IMR-90 (cell line): Measurements from ENCODE around the gene USO1. TPM values are rescaled to one million over a fixed set of nuclear protein-coding genes. Genes with fewer than 3 reads are reported as not detected.

ENCODE experiments used
- ATAC-seq: fragments of 200-7000 bp; cut with Tn5 transposase; 2 replicates; pipeline ENCODE4 v1.9.1; 2020; ENCODE audit warnings: low read depth, mild to moderate bottlenecking, moderate library complexity
- BruUV-seq: library from RNA; stranded (reverse); fragments of 400-500 nt; replicated peaks from 2 replicates; lab custom pipeline; 2021; lab: Mats Ljungman, UMichigan
- CTCF ChIA-PET: fragments of 300-600 bp; formaldehyde crosslinking; extraction: SDS; loops from one replicate; lab custom pipeline; 2021; ENCODE audit warnings: antibody characterized with exemption; lab: Yijun Ruan, JAX
- POLR2A ChIA-PET: fragments of 300-600 bp; sonication (Branson Sonifier 250); formaldehyde crosslinking; loops from one replicate; lab custom pipeline; 2022; ENCODE audit warnings: antibody characterized with exemption; ENCODE audit not compliant: unreplicated experiment; lab: Charles Lee
- DNase-seq: peaks from one replicate; pipeline ENCODE4 v3.0.0; 2013
- H2AFZ ChIP-seq: replicated peaks from 2 replicates; pipeline ENCODE3; 2013; ENCODE audit warnings: low read length, mild to moderate bottlenecking; ENCODE audit not compliant: poor library complexity
- H2AK5ac ChIP-seq: 2 replicates; pipeline ENCODE4 v1.6.1; 2013; ENCODE audit warnings: low read depth, low read length, inconsistent platforms
- H2AK9ac ChIP-seq: replicated peaks from 2 replicates; pipeline ENCODE3; 2013; ENCODE audit warnings: mild to moderate bottlenecking, low read depth, low read length, moderate library complexity; ENCODE audit not compliant: poor library complexity
- H2BK120ac ChIP-seq: 2 replicates; pipeline ENCODE4 v1.6.1; 2013; ENCODE audit warnings: low read depth, low read length, inconsistent platforms
- H2BK15ac ChIP-seq: 3 replicates; pipeline ENCODE4 v1.6.1; 2013; ENCODE audit warnings: low read depth, low read length, inconsistent platforms
- H2BK20ac ChIP-seq: 2 replicates; pipeline ENCODE4 v1.6.1; 2013; ENCODE audit warnings: low read depth, mild to moderate bottlenecking, inconsistent platforms, low read length, moderate library complexity
- H2BK5ac ChIP-seq: 2 replicates; pipeline ENCODE4 v1.6.1; 2013; ENCODE audit warnings: mild to moderate bottlenecking, low read depth, low read length, inconsistent platforms; ENCODE audit not compliant: poor library complexity, severe bottlenecking
- H3K14ac ChIP-seq: replicated peaks from 2 replicates; pipeline ENCODE4 v1.6.1; 2013; ENCODE audit warnings: low read depth, low read length, inconsistent platforms
- H3K18ac ChIP-seq: 2 replicates; pipeline ENCODE4 v1.6.1; 2013; ENCODE audit warnings: low read depth, low read length, control low read depth
- H3K23ac ChIP-seq: 2 replicates; pipeline ENCODE4 v1.6.1; 2013; ENCODE audit warnings: low read depth, low read length, inconsistent platforms
- H3K27ac ChIP-seq: 2 replicates; pipeline ENCODE4 v1.5.1; 2013; ENCODE audit warnings: mild to moderate bottlenecking, control low read depth, low read length; ENCODE audit not compliant: insufficient read depth
- H3K27me3 ChIP-seq: 2 replicates; pipeline ENCODE4 v1.6.1; 2013; ENCODE audit warnings: low read length; ENCODE audit not compliant: control insufficient read depth, insufficient read depth
- H3K36me3 ChIP-seq: 2 replicates; pipeline ENCODE4 v1.6.1; 2013; ENCODE audit warnings: low read length, mixed read lengths; ENCODE audit not compliant: control insufficient read depth, insufficient read depth
- H3K4ac ChIP-seq: 2 replicates; pipeline ENCODE4 v1.6.1; 2013; ENCODE audit warnings: low read depth, low read length, inconsistent platforms
- H3K4me1 ChIP-seq: 2 replicates; pipeline ENCODE4 v1.6.1; 2013; ENCODE audit warnings: low read length, mixed read lengths; ENCODE audit not compliant: control insufficient read depth, insufficient read depth
- H3K4me2 ChIP-seq: 2 replicates; pipeline ENCODE4 v1.6.1; 2013; ENCODE audit warnings: low read depth, mild to moderate bottlenecking, control low read depth, low read length, moderate library complexity
- H3K4me3 ChIP-seq: 2 replicates; pipeline ENCODE4 v1.5.1; 2013; ENCODE audit warnings: low read depth, mild to moderate bottlenecking, control low read depth, low read length, moderate library complexity; ENCODE audit not compliant: insufficient read depth
- H3K56ac ChIP-seq: 2 replicates; pipeline ENCODE4 v1.6.1; 2013; ENCODE audit warnings: low read length, inconsistent platforms; ENCODE audit not compliant: insufficient read depth; ENCODE audit errors: extremely low read depth
- H3K79me1 ChIP-seq, 2 experiments: 2 replicates each; pipeline ENCODE4 v1.6.1; 2013; ENCODE audit warnings: low read length in 2 of 2, inconsistent platforms in 1 of 2, low read depth in 1 of 2
- H3K9ac ChIP-seq: 2 replicates; pipeline ENCODE4 v1.6.1; 2013; ENCODE audit warnings: low read depth, low read length, control low read depth
- H3K9me1 ChIP-seq: 2 replicates; pipeline ENCODE4 v1.6.1; 2013; ENCODE audit warnings: low read length, inconsistent platforms; ENCODE audit not compliant: insufficient read depth
- H3K9me3 ChIP-seq: 2 replicates; pipeline ENCODE4 v1.6.1; 2013; ENCODE audit warnings: low read length; ENCODE audit not compliant: control insufficient read depth, insufficient read depth
- H4K20me1 ChIP-seq: 2 replicates; pipeline ENCODE4 v1.6.1; 2013; ENCODE audit warnings: low read length, inconsistent platforms; ENCODE audit not compliant: insufficient read depth
- H4K5ac ChIP-seq: 2 replicates; pipeline ENCODE4 v1.6.1; 2013; ENCODE audit warnings: mild to moderate bottlenecking, low read depth, low read length, control low read depth
- H4K8ac ChIP-seq, 2 experiments: 2 replicates each; pipeline ENCODE4 v1.6.1; 2013; ENCODE audit warnings: low read depth in 2 of 2, low read length in 2 of 2, control low read depth in 1 of 2, inconsistent platforms in 1 of 2
- H4K91ac ChIP-seq: 2 replicates; pipeline ENCODE4 v1.6.1; 2013; ENCODE audit warnings: low read depth, low read length, inconsistent platforms; ENCODE audit not compliant: insufficient read depth
- BHLHE40 ChIP-seq: fragments of 150-350 bp; IDR thresholded peaks from 2 replicates; pipeline ENCODE4 v1.6.1; 2016; ENCODE audit warnings: mild to moderate bottlenecking, low read depth, low read length
- CEBPB ChIP-seq: IDR thresholded peaks from 2 replicates; pipeline ENCODE4 v1.6.1; 2012; ENCODE audit warnings: low read depth, low read length, improper control_type of control experiment
- CHD1 ChIP-seq: IDR thresholded peaks from 2 replicates; pipeline ENCODE4 v1.6.1; 2012; ENCODE audit warnings: low read depth, low read length, improper control_type of control experiment
- ELK1 ChIP-seq: fragments of 150-350 bp; IDR thresholded peaks from 2 replicates; pipeline ENCODE4 v1.6.1; 2016; ENCODE audit warnings: low read depth, mild to moderate bottlenecking, low read length, moderate library complexity, borderline replicate concordance
- FOS ChIP-seq: fragments of 150-350 bp; IDR thresholded peaks from 2 replicates; pipeline ENCODE4 v1.6.1; 2016; ENCODE audit warnings: low read depth, low read length
- MAFK ChIP-seq: IDR thresholded peaks from 2 replicates; pipeline ENCODE4 v1.6.1; 2012; ENCODE audit warnings: low read depth, low read length, improper control_type of control experiment
- MAZ ChIP-seq: IDR thresholded peaks from 2 replicates; pipeline ENCODE4 v1.6.1; 2012; ENCODE audit warnings: low read depth, mild to moderate bottlenecking, low read length, improper control_type of control experiment, moderate library complexity, borderline replicate concordance
- MXI1 ChIP-seq: IDR thresholded peaks from 2 replicates; pipeline ENCODE4 v1.6.1; 2012; ENCODE audit warnings: low read depth, mild to moderate bottlenecking, low read length, moderate library complexity, borderline replicate concordance
- NFE2L2 ChIP-seq: fragments of 150-350 bp; IDR thresholded peaks from 2 replicates; pipeline ENCODE4 v1.6.1; 2016; ENCODE audit warnings: low read depth, mild to moderate bottlenecking, low read length
- POLR2A ChIP-seq: IDR thresholded peaks from 2 replicates; pipeline ENCODE4 v1.6.1; 2012; ENCODE audit warnings: mild to moderate bottlenecking, low read depth, low read length
- RAD21 ChIP-seq: IDR thresholded peaks from 2 replicates; pipeline ENCODE4 v1.6.1; 2012; ENCODE audit warnings: low read length, improper control_type of control experiment
- RCOR1 ChIP-seq: IDR thresholded peaks from 2 replicates; pipeline ENCODE4 v1.6.1; 2012; ENCODE audit warnings: mild to moderate bottlenecking, low read length, improper control_type of control experiment; ENCODE audit not compliant: insufficient replicate concordance
- RFX5 ChIP-seq: IDR thresholded peaks from 2 replicates; pipeline ENCODE4 v1.8.0; 2012; ENCODE audit warnings: low read depth, mild to moderate bottlenecking, low read length, moderate library complexity
- SMC3 ChIP-seq: fragments of 150-350 bp; IDR thresholded peaks from 2 replicates; pipeline ENCODE4 v1.6.1; 2016; ENCODE audit warnings: low read depth, mild to moderate bottlenecking, antibody characterized with exemption, low read length, moderate library complexity
- WGBS, 2 experiments: methylation state at CpG; one replicate each; pipeline versions ENCODE4 v1.1.5 to v1.1.7; 2013; ENCODE audit warnings: missing lambda C conversion rate in 2 of 2; ENCODE audit not compliant: insufficient read length in 1 of 2; ENCODE audit errors: extremely low coverage in 2 of 2; 5-methylcytosine and 5-hydroxymethylcytosine counted together
- dilution Hi-C: fragments of 300-500 bp; cut with HindIII; formaldehyde crosslinking; loops from one replicate; pipeline ENCODE4 v1.14.3; 2018; ENCODE audit warnings: low sequenced_read_pairs; ENCODE audit not compliant: unreplicated experiment
- in situ Hi-C: fragments of 300-500 bp; cut with MboI; formaldehyde crosslinking; loops from 3 replicates; pipeline ENCODE4 v1.14.3; 2019; ENCODE audit warnings: low sequenced_read_pairs, inconsistent platforms, mixed read lengths
- intact Hi-C: fragments of 100-400 bp; cut with micrococcal nuclease; formaldehyde crosslinking; loops from 2 replicates; pipeline ENCODE4 v1.10.0; 2022
- polyA plus RNA-seq, 3 experiments: library from polyadenylated mRNA; depleted of rRNA; stranded (reverse); fragments of >200 nt; gene quantifications; 2 replicates each; pipeline ENCODE4 v1.2.3, GENCODE V29; 2012; ENCODE audit warnings: low replicate concordance in 1 of 3
- total RNA-seq: library from RNA; depleted of rRNA; stranded (reverse); fragments of >200 nt; gene quantifications from 2 replicates; pipeline ENCODE4 v1.2.3, GENCODE V29; 2012
- TF ChIP-seq, protein P1 (sequence below): fragments of 150-350 bp; IDR thresholded peaks from 2 replicates; pipeline ENCODE4 v1.6.1; 2017; ENCODE audit warnings: mild to moderate bottlenecking, antibody characterized with exemption, low read length, low read depth
- TF ChIP-seq, protein P2 (sequence below): conservative IDR thresholded peaks from 2 replicates; pipeline ENCODE4 v1.5.1; 2012; ENCODE audit warnings: mild to moderate bottlenecking, low read depth, low read length, improper control_type of control experiment

USO1 gene
- total and polyA plus RNA-seq, 2 of the 4 experiments (the other 2 are of a cell fraction): 63.7 to 121 TPM

- Histone ChIP-seq H4K8ac (no peak overlapping the region), H2BK120ac (no peak overlapping the region), H3K4me1 (no peaks in the 10 kb centered on the region), H4K5ac (no peak overlapping the region), H3K14ac (no peak overlapping the region), H3K23ac (no peak overlapping the region), H3K36me3 (peaks cover 2% of the 10 kb centered on the region; the same call in 1 of the 2 replicates), H2BK15ac (no peak overlapping the region), H3K27me3 (no peaks in the 10 kb centered on the region), H2BK20ac (no peak overlapping the region), H3K9me1 (no peaks in the 10 kb centered on the region), H4K91ac (no peak overlapping the region), H3K18ac (no peak overlapping the region), H3K9ac (no peak overlapping the region), H3K4me3 (no peak overlapping the region), H2AK9ac (no peak overlapping the region), H2AK5ac (no peak overlapping the region), H2BK5ac (no peak overlapping the region), H3K4ac (no peak overlapping the region), H3K9me3 (no peaks in the 10 kb centered on the region), H3K27ac (no peak overlapping the region), H3K4me2 (no peak overlapping the region), H4K20me1 (no peaks in the 10 kb centered on the region), H3K79me1 (peaks cover 2 to 5% of the 10 kb centered on the region in 2 experiments; a peak in 1 of 4 replicates), H2AFZ (no peak overlapping the region), H3K56ac (no peak overlapping the region)
- POLR2A ChIA-PET: no interaction called here
- DNase-seq (no peak), ATAC-seq (no peak)
- BruUV-seq: no TSS peak
- 100% methylated on average over 1 of the region's 3 CpGs; no CpG with 5 or more reads in 1 of the 2 experiments for WGBS, 2 experiments
- no peak for TF ChIP-seq CEBPB
- no peak for TF ChIP-seq MXI1
- TF ChIP-seq BHLHE40: no peak
- no peak for TF ChIP-seq NFE2L2
- TF ChIP-seq SMC3: no peak
- no peak for TF ChIP-seq CHD1
- no peak for TF ChIP-seq FOS
- TF ChIP-seq RFX5: no peak
- no peak for TF ChIP-seq RCOR1
- no peak for TF ChIP-seq MAFK
- TF ChIP-seq ELK1: no peak
- no peak for TF ChIP-seq MAZ
- TF ChIP-seq, protein P1, sequence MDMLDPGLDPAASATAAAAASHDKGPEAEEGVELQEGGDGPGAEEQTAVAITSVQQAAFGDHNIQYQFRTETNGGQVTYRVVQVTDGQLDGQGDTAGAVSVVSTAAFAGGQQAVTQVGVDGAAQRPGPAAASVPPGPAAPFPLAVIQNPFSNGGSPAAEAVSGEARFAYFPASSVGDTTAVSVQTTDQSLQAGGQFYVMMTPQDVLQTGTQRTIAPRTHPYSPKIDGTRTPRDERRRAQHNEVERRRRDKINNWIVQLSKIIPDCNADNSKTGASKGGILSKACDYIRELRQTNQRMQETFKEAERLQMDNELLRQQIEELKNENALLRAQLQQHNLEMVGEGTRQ: no peak
- no peak for TF ChIP-seq POLR2A
- TF ChIP-seq, protein P2, sequence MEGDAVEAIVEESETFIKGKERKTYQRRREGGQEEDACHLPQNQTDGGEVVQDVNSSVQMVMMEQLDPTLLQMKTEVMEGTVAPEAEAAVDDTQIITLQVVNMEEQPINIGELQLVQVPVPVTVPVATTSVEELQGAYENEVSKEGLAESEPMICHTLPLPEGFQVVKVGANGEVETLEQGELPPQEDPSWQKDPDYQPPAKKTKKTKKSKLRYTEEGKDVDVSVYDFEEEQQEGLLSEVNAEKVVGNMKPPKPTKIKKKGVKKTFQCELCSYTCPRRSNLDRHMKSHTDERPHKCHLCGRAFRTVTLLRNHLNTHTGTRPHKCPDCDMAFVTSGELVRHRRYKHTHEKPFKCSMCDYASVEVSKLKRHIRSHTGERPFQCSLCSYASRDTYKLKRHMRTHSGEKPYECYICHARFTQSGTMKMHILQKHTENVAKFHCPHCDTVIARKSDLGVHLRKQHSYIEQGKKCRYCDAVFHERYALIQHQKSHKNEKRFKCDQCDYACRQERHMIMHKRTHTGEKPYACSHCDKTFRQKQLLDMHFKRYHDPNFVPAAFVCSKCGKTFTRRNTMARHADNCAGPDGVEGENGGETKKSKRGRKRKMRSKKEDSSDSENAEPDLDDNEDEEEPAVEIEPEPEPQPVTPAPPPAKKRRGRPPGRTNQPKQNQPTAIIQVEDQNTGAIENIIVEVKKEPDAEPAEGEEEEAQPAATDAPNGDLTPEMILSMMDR: no peak
- no peak for TF ChIP-seq RAD21
- intact Hi-C loops (no loop called here), in situ Hi-C loops (no loop called here), dilution Hi-C loops (no loop called here)
- CTCF ChIA-PET: no interaction called here
Observed at GRCh38 chr4:75696581-75696980, 27.8 kb upstream of the USO1 start.
